ENCODE results near the gene TMCC1.

DNA sequence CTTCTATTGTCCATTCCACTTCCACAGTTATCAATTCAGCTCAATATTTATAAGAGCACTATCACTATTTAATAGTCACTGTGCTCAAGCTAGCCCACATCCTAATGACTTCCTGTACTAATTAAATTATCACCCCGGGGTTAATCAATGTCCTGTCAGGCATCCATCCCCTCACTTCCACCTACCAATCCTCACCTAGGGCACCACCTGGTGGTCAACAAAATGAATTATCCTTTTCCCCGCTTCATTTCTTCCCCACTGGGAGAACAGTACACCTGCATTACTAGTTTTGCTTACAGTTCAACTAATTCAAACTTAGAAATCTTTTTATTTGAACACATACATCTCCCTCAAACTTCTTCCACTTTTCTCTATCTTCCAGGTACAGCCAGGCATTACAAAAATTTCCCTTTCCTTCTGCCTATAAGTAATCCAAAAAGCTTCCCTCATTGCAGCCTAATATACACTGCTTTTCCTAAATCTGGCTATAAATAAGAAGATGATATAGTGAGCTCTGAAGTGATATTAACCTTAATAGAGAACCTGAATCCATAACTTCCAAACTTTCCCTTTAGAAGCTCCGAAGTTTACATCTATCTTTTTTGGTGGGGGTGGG, 68.5 kb downstream of the TMCC1 start:
- TF ChIP-seq, protein P1, sequence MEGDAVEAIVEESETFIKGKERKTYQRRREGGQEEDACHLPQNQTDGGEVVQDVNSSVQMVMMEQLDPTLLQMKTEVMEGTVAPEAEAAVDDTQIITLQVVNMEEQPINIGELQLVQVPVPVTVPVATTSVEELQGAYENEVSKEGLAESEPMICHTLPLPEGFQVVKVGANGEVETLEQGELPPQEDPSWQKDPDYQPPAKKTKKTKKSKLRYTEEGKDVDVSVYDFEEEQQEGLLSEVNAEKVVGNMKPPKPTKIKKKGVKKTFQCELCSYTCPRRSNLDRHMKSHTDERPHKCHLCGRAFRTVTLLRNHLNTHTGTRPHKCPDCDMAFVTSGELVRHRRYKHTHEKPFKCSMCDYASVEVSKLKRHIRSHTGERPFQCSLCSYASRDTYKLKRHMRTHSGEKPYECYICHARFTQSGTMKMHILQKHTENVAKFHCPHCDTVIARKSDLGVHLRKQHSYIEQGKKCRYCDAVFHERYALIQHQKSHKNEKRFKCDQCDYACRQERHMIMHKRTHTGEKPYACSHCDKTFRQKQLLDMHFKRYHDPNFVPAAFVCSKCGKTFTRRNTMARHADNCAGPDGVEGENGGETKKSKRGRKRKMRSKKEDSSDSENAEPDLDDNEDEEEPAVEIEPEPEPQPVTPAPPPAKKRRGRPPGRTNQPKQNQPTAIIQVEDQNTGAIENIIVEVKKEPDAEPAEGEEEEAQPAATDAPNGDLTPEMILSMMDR (IDR thresholded peaks at IDR 0.05), result peak; percentile 80
- no peak for TF ChIP-seq EZH2 (IDR thresholded peaks at IDR 0.05; ENCODE audit: borderline replicate concordance, insufficient read depth, low read depth, low read length, poor library complexity, severe bottlenecking)

Measured in B cell (primary cell).